Activated T-cell treated with anti-CD3 and anti-CD28 coated beads, Interleukin-2, amount 50 U/mL, for 1 hour (primary cell): ENCODE data around the gene P3H2.
"Not testable (repeated sequence)": the region's sequence is repeated elsewhere in the genome, so short reads cannot be mapped to it uniquely, and the experiment has no call there.

Source experiments
- DNase-seq: peaks from one replicate; pipeline ENCODE4 v3.0.0-alpha.2; 2020

The P3H2 gene

DNA sequence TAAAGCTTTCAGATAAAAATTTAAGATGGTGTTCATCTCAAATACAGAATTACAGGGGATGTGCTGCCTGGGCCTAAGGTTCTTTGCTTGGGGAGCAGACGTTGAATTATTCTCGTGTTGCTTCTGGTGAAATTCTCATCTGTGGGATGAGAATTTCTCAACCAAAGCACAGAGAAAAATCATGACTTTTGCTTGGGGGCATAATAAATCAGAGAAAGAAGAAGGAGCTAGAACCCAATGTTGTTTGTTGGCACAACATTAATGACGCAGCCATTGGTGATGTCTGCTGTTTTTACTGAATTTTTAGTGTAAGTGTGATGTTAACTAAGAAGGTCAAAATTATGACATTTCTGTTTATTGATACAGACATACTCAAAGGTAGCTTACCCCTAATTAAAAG is 35.7 kb downstream of the P3H2 start:
- DNase-seq: no peak

GRCh38 chr3:190083635-190084034 is 37.1 kb downstream of the P3H2 start:
- no peak for DNase-seq

DNA sequence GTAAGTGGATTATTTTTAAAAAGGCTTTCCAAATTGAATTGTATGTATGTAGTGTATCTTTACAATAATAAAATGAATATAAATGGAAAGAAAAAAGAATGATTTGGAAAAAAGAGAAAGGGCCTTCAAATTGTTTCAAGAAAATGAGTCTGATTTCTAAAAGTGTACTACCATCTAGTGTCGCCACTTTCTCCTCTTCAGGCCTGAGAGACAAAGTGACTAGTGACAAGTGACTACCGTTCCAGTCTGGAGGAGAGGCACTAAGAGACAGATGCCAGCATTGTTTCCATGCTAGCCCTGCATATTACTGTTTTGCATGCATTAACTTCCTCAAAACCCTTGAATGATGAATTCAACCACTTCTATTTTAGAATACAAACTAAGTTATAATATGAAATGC is 39.3 kb downstream of the P3H2 start:
- DNase-seq: no peak

- not testable (repeated sequence) for DNase-seq
These were observed 41.5 kb downstream of the P3H2 start for GRCh38 chr3:190079173-190079572.

DNA sequence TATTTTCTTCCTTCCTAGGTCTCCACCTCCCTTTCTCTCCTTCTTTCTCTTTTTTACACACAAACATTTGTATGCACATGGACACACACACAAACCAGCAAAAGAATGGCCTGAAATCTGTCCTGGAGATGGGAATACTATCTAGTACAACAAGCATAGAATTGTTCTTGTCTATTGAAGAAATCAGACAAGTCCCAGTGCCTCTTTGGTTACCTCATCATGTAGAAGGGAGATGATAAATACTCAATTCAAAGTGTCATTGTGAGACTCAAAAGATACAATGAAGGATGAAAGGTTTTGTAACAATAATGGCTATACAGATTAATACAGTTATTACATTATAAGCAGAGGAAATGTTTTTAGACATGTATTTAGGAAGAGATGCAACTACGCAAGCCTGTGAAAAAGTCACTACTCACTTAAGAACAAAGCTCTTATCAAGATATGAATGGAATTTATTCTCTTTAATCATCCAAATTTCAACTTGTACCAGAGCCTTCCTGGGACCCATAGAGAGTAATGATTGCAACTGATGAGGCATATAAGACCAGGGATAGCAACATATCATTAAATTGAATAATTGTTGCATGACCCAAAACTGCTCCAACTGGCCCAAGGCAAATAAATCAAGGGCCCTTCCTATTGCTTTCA is 43.2 kb downstream of the P3H2 start:
- no peak for DNase-seq

DNA sequence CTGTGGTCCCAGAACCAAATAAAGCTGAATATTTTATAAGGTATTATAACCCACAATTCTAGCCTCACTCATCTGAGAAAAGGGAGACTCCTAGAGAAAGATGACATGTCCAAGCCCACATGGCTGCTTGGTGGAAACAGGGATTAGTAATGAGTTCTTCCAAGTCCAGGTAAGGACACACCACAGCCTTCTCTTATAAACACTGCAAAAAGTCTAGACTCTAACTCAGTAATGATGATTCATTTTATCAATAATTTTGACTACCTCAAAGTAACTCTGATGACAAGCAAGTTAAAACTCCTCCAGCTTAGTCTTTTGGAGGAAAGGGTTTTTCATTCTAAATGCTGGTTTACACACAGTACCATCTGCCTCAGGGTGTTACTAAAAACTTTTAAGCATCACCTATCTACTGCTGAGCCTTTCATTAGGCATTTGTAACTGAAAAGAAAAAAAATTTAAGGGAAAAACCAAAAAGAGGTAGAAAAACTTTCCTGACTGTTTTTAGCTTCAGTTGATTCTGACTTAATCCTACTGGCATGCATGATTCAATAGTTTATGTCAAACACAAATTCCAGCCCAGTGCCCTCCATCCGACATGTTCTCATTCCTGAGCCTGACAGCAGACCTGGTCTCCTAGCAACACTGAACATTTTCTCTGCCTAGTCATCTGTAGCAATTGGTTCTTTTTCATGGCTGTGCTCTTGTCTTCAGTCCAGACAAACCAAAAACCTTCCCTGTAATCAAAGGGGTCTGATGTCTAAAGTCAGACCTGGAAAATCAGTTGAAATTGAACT is 43.9 kb downstream of the P3H2 start:
- no peak for DNase-seq

DNA sequence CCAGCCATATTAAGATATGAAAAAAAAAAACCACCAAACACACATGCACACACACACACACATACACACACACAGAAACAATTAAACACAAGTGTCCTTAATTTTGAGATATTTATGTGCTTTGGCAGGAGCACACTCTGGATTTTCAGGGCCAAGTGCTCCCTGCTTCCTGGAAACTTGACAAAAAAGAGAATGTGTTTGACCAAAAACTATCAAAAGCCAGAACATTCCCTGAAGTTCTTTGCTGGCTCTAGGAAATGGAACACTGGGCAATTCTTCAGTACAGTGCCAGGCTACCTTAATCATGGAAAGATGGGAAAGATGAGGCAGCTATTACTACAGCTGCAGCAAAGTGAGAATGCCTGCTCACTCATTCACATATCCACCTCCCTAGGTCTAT is 44.6 kb downstream of the P3H2 start:
- DNase-seq: no peak

DNA sequence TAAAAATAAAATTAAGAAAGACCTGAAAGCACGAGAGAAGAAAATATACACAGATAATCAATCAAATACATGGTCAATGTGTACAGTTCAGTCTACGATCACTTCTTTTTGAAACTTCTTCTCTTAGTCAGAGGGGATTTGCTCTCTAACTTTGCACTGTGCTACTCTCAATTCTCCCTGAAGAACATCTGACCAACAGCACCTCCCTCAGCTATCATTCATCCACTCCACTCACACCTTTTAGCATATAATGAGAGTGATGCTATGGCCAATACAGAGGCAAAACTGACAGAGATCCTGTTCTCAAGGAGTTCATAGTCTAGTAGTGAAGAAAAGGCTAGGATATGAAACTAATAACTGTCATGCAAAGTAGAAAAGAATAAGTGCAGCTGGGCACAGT is 45.9 kb downstream of the P3H2 start:
- DNase-seq: no peak

DNA sequence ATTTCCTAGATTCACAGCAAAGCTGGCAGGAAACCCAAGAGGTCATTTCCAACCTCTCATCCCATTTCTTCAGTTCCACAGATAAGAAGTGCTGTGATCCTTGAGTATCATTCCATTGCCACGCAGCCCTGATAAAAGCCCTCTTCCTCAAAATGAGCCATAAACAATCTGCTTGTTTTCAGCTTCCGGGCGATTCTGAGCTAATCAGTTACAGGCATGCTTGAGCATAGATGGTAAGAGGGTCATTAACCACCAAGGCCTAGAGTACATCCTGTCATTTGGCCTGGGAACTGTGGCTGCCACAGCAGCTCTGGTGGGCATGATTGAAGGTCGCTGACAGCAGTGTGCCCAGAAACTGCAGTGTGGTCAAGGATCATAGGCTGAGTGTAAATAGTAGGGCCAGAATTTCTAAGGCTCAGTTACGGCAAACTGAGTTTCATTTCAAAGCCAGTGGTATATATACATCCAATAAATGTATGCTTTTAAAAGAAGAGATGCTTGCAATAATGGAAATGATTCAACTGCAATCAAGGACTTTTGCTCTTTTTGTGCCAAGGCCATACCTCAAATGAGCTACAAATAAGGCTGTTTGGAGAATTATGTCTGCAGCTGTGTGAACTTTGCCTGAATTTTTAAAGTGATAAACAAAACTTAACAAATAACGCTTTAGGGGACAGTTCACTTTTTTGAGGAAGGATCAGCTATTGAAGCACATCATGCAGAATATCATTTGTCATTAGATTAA is 47.3 kb downstream of the P3H2 start:
- DNase-seq: no peak

GRCh38 chr3:190072856-190073255 is 47.8 kb downstream of the P3H2 start:
- no peak for DNase-seq

- not testable (repeated sequence) for DNase-seq
These were observed 48.8 kb downstream of the P3H2 start for GRCh38 chr3:190071921-190072320.

DNA sequence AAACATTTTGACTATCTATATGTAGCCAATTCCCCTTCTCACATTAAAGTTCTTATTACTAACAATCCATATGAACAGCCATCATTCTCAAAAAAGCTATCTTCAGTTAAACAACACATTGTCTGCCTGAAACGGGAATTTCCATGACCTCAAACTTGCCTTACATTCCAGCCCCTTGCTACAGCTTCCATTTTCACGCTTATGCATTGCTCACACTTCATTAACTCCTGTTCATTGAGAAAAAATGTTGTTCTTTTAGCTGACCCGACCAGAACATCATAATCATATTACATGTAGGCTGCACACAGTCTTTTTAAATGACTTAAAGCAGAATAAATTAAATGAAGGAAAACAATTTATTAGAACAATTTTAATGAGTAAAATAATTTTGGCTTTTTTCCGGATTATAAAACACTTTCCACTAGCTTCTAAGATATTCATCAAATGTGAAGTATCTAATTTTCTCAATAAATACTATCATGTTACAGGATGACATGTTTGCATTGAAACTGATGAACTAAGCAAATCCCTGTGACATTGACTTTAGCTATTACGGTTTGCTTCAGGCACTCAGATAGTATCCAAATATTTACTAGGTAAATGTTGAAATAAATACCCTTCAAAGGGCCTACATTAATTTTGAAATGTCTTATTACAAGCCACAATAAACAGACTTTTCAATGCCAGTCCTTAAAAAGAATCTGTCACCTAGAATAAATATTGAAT is 49.9 kb downstream of the P3H2 start:
- no peak for DNase-seq

DNA sequence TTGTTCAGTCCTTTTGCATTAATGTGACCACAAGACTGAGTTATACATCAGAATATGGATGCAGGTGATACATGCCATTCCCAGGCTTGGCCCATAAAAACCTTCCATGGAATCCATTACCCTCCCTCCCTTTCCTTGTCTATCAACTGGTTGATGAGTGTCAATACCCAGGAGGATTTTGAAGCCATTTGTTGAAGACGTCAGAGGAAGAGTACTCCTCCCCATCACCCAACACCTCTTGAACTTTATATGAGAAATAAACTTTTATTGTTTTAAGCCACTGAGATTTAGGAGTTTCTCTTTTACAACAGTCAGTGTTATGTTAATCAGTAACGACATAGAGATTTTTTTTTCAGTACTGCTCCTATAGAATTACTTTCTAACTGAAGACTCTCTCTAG is 55.5 kb downstream of the P3H2 start:
- DNase-seq: no peak

- no peak for DNase-seq
These were observed 56.0 kb downstream of the P3H2 start for GRCh38 chr3:190064659-190065058.

- DNase-seq: no peak
These were observed 56.6 kb downstream of the P3H2 start for GRCh38 chr3:190064112-190064511.

DNA sequence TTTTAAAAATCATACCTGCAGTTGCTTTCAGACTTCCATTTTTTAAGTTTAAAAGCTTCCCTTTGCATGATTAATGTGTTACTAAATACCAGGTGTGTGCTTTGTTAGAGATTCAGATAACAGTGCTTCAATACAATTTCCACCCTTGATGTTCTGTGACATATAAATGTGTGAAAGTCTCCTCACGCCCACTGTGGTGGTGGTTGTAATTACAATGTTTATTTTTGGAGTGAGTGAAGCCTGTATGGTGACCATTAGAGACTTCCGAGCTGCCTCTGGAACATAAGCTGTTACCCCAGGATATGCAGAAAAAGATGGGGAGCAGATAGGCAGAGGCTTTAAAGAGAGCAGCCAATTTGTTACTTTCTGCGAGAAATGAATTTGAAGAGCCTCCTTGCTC is 57.2 kb downstream of the P3H2 start:
- no peak for DNase-seq

DNA sequence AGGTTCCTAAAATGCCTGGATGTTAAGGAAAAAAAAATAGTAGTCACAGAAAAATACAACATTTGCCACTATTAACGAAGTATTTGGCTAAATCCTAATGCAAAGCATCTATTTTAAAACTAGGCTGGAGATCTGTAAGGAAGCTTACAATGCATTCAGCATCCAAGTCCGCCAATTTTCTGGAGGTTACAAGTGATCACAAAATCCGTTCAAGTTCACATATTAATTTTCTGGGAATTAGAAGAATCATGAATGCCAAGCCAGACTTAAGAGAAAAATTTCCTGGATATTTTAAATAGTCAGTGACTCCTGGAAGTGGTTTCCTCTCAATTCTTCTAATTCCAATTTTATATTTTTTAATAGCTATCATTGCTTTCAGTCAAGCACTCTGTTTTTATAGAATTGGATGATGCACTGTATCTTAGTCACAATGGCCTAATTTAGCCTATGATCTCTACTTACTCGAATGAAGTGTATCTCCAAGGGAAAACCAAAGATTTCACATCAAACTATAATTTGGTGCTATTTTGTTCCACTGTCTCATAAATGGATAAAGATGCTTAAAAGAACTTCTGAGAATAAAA is 60.4 kb downstream of the P3H2 start:
- DNase-seq: no peak

DNA sequence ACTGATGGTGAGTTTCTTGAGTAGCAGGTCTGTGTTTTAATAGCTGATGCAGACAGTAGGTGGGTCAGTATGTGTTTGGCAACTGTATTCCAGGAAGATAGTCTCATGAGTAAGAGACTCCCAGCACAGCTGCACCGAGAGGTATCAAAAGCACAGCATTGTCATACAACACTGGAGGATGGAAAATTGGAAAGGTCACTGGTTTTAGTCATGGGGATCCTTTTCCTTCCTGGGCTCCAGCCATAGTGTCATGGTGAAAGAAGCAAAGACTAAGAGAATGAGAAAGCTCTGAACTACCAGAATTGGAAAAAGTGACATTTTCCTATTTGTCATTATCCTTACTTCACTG is 61.5 kb downstream of the P3H2 start:
- DNase-seq: no peak

DNA sequence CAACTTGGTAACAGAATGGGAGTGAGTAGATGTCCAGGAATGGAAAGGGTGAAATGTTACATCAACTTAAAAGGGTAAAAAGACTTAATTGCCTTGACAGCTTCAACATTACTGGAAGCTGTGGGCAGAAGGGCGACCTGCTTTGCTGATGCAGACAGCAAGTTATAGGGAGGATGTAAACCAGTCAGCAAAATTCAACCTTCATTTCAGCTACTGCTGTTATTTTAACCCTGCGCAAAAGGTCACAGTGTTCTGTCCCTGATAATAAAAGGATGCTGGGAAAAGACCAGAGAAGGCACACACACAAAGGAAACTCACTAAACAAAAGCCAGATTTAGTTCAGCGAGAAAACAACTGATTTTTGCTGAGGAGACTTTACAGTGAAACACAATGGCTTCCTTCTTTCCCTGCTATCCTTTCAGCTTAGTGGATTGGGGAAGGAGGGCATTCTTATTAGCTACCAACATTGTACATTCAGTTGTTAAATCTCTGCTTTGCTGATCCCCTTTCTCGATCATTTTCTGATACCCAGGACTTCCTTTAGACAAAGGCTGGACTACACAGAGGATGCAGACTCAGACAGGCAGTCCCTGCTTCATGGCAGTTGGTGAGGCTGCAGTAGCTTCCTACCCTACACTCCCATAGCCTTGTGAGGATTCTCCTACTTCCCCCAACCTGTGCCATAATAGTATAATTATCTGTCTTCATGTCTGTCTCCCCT is 62.0 kb downstream of the P3H2 start:
- DNase-seq: no peak

DNA sequence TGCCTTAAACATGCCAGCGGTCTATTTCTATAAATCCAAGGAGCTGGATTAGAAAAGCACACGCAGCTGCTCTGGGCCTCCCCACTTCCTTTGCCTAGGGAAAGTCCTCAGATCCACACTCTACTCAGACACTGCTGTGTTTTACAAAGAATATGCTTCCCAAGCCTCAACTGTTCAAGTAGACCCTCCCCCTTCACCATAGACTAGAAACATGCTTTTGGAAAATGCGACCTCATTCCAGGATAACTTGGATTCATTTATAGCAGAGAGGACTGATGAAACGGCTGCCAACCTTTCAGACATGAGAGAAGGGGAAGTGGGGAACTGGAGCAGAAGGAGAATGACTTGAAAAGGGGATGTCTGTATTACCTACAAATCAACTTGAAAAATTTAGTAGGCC is 64.0 kb downstream of the P3H2 start:
- DNase-seq: no peak

DNA sequence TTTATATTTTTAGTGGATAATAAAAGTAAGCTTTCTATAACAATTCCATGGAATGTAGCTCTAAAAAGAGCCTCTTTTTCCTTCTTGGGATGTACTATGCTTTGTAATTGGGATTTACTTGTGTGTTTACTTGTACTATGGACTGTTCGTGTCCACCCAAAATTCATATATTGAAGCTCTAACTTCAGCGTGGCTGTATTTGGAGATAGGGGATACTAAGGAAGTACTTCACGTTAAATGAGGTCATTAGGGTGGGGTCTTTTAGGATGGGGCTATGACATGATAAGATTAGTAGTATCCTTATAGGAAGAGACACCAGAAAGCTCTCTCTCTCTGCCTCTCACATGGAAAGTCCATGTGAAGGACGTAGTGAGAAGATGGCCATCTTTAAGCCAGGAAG is 64.9 kb downstream of the P3H2 start:
- no peak for DNase-seq

DNA sequence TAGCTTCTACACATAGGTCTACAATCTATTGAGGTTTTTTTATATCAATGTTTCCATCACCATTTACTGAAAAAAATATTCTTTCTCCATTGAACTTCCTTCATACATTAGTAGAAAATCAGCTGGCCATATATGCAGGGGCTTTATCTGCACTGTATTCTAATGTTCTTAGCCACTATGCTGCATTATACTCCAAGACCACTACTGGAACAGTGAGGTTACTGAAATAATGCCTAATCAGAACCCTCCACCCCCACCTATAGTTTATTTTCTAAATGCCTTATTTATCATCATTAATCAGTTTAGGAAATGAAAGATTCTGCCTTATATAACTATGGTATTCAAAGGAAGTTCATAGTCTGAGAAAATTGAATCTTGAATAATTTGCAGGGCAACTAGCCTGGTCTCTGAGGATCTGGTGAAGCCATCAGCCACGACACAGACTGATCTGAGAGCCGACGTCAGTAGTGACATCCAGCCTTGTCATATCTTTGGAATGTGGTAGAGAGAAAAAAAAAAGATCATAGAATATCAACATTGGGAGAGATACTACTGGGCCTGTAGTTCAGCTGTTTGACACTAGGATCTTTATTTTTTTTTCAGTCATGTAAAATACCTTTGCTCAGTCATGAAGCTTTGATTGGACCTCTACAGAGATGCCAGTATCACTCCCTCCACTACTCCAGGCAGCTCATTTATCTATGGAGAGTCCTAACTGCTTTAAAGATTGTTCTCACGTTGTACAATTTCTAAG is 66.6 kb downstream of the P3H2 start:
- DNase-seq: no peak
